Osteoblast (primary cell): ENCODE measurements around the gene SLC24A3. TPM values are rescaled to one million over a fixed set of nuclear protein-coding genes. Genes with fewer than 3 reads are reported as not detected.

Source experiments
- DNase-seq: peaks from one replicate; pipeline ENCODE4 v3.0.0; 2011; ENCODE audit warnings: low spot score, mixed read lengths; ENCODE audit not compliant: insufficient read length; ENCODE audit errors: missing footprints
- H2AFZ ChIP-seq: 2 replicates; pipeline ENCODE4 v1.6.0; 2011; ENCODE audit warnings: mild to moderate bottlenecking, low read length
- H3K27ac ChIP-seq: 2 replicates; pipeline ENCODE4 v1.5.1; 2011; ENCODE audit warnings: mild to moderate bottlenecking, low read depth, low read length, moderate library complexity
- H3K27me3 ChIP-seq: 2 replicates; pipeline ENCODE4 v1.6.0; 2012; ENCODE audit warnings: mild to moderate bottlenecking, control low read depth, inconsistent platforms, low read length, moderate library complexity; ENCODE audit not compliant: insufficient read depth
- H3K36me3 ChIP-seq: 2 replicates; pipeline ENCODE4 v1.5.1; 2011; ENCODE audit warnings: mild to moderate bottlenecking, low read length, control low read depth, moderate library complexity; ENCODE audit not compliant: insufficient read depth
- H3K4me1 ChIP-seq: 2 replicates; pipeline ENCODE4 v1.5.1; 2011; ENCODE audit warnings: mild to moderate bottlenecking, low read length, control low read depth, moderate library complexity; ENCODE audit not compliant: insufficient read depth
- H3K4me2 ChIP-seq: 2 replicates; pipeline ENCODE4 v1.6.0; 2011; ENCODE audit warnings: mild to moderate bottlenecking, low read length; ENCODE audit not compliant: insufficient read depth
- H3K4me3 ChIP-seq: fragments of 200-600 bp; sonication (generic); 3 replicates; pipeline ENCODE4 v1.5.1; 2012; ENCODE audit warnings: mild to moderate bottlenecking, low read length, inconsistent platforms; ENCODE audit not compliant: insufficient read depth
- H3K79me2 ChIP-seq: 2 replicates; pipeline ENCODE4 v1.6.0; 2012; ENCODE audit warnings: mild to moderate bottlenecking, low read length, control low read depth, inconsistent platforms; ENCODE audit not compliant: insufficient read depth
- H3K9me3 ChIP-seq: 2 replicates; pipeline ENCODE4 v1.5.1; 2011; ENCODE audit warnings: low read depth, low read length, control low read depth
- H4K20me1 ChIP-seq: 2 replicates; pipeline ENCODE4 v1.6.0; 2012; ENCODE audit warnings: mild to moderate bottlenecking, low read length, control low read depth; ENCODE audit not compliant: insufficient read depth
- CTCF ChIP-seq: IDR thresholded peaks from 2 replicates; pipeline ENCODE4 v1.5.1; 2011; ENCODE audit warnings: mild to moderate bottlenecking, low read depth, low read length, moderate library complexity; ENCODE audit errors: extremely low read depth
- total RNA-seq: library from RNA; depleted of rRNA; stranded (reverse); fragments of >200 nt; gene quantifications from 2 replicates; pipeline ENCODE4 v1.2.3, GENCODE V29; 2012

SLC24A3 gene
- total RNA-seq, 1 donor: 1.1 TPM

- H3K4me2 ChIP-seq: no peak overlapping the region
- H3K4me3 ChIP-seq: no peak overlapping the region
- no peaks in the 10 kb centered on the region for H3K4me1 ChIP-seq
- H3K79me2 ChIP-seq: no peaks in the 10 kb centered on the region
- no peaks in the 10 kb centered on the region for H3K9me3 ChIP-seq
- TF ChIP-seq CTCF: no peak
- no peak overlapping the region for H3K27ac ChIP-seq
- no peak for DNase-seq
- no peak overlapping the region for H2AFZ ChIP-seq
- H4K20me1 ChIP-seq: no peaks in the 10 kb centered on the region
- no peaks in the 10 kb centered on the region for H3K27me3 ChIP-seq
- H3K36me3 ChIP-seq: no peaks in the 10 kb centered on the region
Measured at GRCh38 chr20:19308146-19308545, 95.7 kb downstream of the SLC24A3 start.

- H4K20me1 ChIP-seq: no peaks in the 10 kb centered on the region
- H2AFZ ChIP-seq: no peak overlapping the region
- DNase-seq: no peak
- no peak overlapping the region for H3K27ac ChIP-seq
- H3K4me1 ChIP-seq: no peaks in the 10 kb centered on the region
- H3K36me3 ChIP-seq: no peaks in the 10 kb centered on the region
- no peak overlapping the region for H3K4me2 ChIP-seq
- no peaks in the 10 kb centered on the region for H3K79me2 ChIP-seq
- H3K9me3 ChIP-seq: no peaks in the 10 kb centered on the region
- no peak overlapping the region for H3K4me3 ChIP-seq
- no peak for TF ChIP-seq CTCF
- H3K27me3 ChIP-seq: no peaks in the 10 kb centered on the region
Measured at GRCh38 chr20:19310541-19310940, 98.1 kb downstream of the SLC24A3 start.

GRCh38 chr20:19313342-19314069 is 101.1 kb downstream of the SLC24A3 start:
- Histone ChIP-seq H3K4me3 (no peak overlapping the region), H3K9me3 (no peaks in the 10 kb centered on the region), H3K4me1 (no peaks in the 10 kb centered on the region), H2AFZ (no peak overlapping the region), H3K4me2 (no peak overlapping the region), H4K20me1 (no peaks in the 10 kb centered on the region), H3K79me2 (no peaks in the 10 kb centered on the region), H3K36me3 (no peaks in the 10 kb centered on the region), H3K27me3 (no peaks in the 10 kb centered on the region), H3K27ac (no peak overlapping the region)
- no peak for DNase-seq
- no peak for TF ChIP-seq CTCF

- Histone ChIP-seq H4K20me1 (no peaks in the 10 kb centered on the region), H3K79me2 (no peaks in the 10 kb centered on the region), H3K4me1 (no peaks in the 10 kb centered on the region), H3K4me2 (no peak overlapping the region), H3K27me3 (no peaks in the 10 kb centered on the region), H3K36me3 (no peaks in the 10 kb centered on the region), H3K27ac (no peak overlapping the region), H2AFZ (no peak overlapping the region), H3K9me3 (no peaks in the 10 kb centered on the region), H3K4me3 (no peak overlapping the region)
- DNase-seq: no peak
- TF ChIP-seq CTCF: no peak
Measured at GRCh38 chr20:19314621-19315020, 102.2 kb downstream of the SLC24A3 start.
